Measurements from ENCODE around the gene SELENOK. TPM values are rescaled to one million over a fixed set of nuclear protein-coding genes. Genes with fewer than 3 reads are reported as not detected.

Gene SELENOK
- total RNA-seq, 1 experiment from 2014 or later: 16.3 TPM

DNA sequence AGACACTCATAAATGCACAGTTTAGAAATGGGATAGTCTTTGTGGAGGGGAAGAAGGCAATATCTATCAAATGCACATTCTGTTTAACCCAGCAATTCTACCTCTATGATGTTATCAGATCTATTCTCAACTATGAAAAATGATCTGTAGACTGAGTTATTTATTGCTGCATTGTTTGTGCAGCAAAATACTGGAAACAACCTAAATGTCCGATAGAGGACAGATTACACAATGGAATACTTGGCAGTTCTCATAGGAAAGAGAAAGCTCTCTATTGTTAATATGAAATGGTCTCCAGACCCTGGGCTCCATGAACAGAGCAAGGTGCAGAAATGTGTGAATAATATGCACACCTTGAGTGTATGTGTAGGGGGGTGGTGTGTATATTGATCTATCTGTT, 49.0 kb upstream of the SELENOK start:
- no peaks in the 10 kb centered on the region for H3K36me3 ChIP-seq (ENCODE audit: control insufficient read depth, insufficient read depth, low read length)
- peaks cover 2% of the 10 kb centered on the region; the same call in 1 of the 2 replicates for H3K27me3 ChIP-seq (ENCODE audit: control insufficient read depth, insufficient read depth, low read length)
- no peak for ATAC-seq
- H3K4me1 ChIP-seq (ENCODE audit: control insufficient read depth, insufficient read depth, low read length): no peaks in the 10 kb centered on the region
- no peaks in the 10 kb centered on the region for H3K9me3 ChIP-seq (ENCODE audit: control insufficient read depth, insufficient read depth, low read depth, low read length)
- no peak for DNase-seq (ENCODE audit: low read depth, low spot score)
- in situ Hi-C loops (cut with HindIII; ENCODE audit: low pct_unique_long_range_greater_than_20kb, low sequenced_read_pairs) (no loop called here), intact Hi-C loops (cut with micrococcal nuclease; ENCODE audit: unreplicated experiment) (no loop called here)
- no peak overlapping the region for H3K4me3 ChIP-seq (ENCODE audit: low read depth in 2 of 2, low read length in 2 of 2)
- TF ChIP-seq, protein P1, sequence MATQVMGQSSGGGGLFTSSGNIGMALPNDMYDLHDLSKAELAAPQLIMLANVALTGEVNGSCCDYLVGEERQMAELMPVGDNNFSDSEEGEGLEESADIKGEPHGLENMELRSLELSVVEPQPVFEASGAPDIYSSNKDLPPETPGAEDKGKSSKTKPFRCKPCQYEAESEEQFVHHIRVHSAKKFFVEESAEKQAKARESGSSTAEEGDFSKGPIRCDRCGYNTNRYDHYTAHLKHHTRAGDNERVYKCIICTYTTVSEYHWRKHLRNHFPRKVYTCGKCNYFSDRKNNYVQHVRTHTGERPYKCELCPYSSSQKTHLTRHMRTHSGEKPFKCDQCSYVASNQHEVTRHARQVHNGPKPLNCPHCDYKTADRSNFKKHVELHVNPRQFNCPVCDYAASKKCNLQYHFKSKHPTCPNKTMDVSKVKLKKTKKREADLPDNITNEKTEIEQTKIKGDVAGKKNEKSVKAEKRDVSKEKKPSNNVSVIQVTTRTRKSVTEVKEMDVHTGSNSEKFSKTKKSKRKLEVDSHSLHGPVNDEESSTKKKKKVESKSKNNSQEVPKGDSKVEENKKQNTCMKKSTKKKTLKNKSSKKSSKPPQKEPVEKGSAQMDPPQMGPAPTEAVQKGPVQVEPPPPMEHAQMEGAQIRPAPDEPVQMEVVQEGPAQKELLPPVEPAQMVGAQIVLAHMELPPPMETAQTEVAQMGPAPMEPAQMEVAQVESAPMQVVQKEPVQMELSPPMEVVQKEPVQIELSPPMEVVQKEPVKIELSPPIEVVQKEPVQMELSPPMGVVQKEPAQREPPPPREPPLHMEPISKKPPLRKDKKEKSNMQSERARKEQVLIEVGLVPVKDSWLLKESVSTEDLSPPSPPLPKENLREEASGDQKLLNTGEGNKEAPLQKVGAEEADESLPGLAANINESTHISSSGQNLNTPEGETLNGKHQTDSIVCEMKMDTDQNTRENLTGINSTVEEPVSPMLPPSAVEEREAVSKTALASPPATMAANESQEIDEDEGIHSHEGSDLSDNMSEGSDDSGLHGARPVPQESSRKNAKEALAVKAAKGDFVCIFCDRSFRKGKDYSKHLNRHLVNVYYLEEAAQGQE (IDR thresholded peaks at IDR 0.05; ENCODE audit: insufficient read depth in 1 of 2, low read depth in 2 of 2, low read length in 1 of 2): no peak
- POLR2A ChIA-PET: no interaction called here
- CTCF ChIA-PET: no interaction called here
- H3K27ac ChIP-seq (ENCODE audit: low read length): no peak overlapping the region
- BruUV-seq (replicated peaks): no TSS peak

DNA sequence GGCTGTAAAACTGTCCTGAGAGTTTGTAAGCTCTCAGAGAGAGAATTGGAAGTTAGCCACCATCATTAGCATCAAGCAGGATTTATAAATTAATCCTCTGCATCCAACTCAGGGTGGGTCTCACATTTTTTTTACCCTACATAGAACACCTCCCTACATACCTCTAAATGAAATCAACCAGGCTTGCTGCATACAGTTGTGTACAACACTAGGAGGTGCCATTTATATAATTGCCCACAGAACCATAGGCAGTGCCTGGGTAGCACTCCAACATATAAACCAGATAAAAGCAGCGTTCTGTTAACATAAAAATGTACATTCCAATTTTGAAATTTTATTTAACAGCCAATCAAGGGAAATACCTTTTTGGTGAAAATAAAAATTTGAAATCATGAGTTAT, 48.2 kb upstream of the SELENOK start:
- Histone ChIP-seq H3K27ac (ENCODE audit: low read length) (no peak overlapping the region), H3K27me3 (ENCODE audit: control insufficient read depth, insufficient read depth, low read length) (peaks cover 2% of the 10 kb centered on the region; the same call in 1 of the 2 replicates), H3K4me3 (ENCODE audit: low read depth in 2 of 2, low read length in 2 of 2) (no peak overlapping the region), H3K9me3 (ENCODE audit: control insufficient read depth, insufficient read depth, low read depth, low read length) (no peaks in the 10 kb centered on the region), H3K36me3 (ENCODE audit: control insufficient read depth, insufficient read depth, low read length) (no peaks in the 10 kb centered on the region), H3K4me1 (ENCODE audit: control insufficient read depth, insufficient read depth, low read length) (no peaks in the 10 kb centered on the region)
- in situ Hi-C loops (cut with HindIII; ENCODE audit: low pct_unique_long_range_greater_than_20kb, low sequenced_read_pairs) (no loop called here), intact Hi-C loops (cut with micrococcal nuclease; ENCODE audit: unreplicated experiment) (loop anchor here (5.0 kb wide), 1 partner anchor 487 kb away; no protein-coding TSS in a partner anchor)
- BruUV-seq (replicated peaks): no TSS peak
- DNase-seq (ENCODE audit: low read depth, low spot score): no peak
- POLR2A ChIA-PET: no interaction called here
- CTCF ChIA-PET: no interaction called here
- no peak for ATAC-seq
- no peak for TF ChIP-seq SIN3A (IDR thresholded peaks at IDR 0.05; ENCODE audit: borderline replicate concordance, insufficient read depth, low read depth, low read length)
- TF ChIP-seq, protein P2, sequence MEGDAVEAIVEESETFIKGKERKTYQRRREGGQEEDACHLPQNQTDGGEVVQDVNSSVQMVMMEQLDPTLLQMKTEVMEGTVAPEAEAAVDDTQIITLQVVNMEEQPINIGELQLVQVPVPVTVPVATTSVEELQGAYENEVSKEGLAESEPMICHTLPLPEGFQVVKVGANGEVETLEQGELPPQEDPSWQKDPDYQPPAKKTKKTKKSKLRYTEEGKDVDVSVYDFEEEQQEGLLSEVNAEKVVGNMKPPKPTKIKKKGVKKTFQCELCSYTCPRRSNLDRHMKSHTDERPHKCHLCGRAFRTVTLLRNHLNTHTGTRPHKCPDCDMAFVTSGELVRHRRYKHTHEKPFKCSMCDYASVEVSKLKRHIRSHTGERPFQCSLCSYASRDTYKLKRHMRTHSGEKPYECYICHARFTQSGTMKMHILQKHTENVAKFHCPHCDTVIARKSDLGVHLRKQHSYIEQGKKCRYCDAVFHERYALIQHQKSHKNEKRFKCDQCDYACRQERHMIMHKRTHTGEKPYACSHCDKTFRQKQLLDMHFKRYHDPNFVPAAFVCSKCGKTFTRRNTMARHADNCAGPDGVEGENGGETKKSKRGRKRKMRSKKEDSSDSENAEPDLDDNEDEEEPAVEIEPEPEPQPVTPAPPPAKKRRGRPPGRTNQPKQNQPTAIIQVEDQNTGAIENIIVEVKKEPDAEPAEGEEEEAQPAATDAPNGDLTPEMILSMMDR (IDR thresholded peaks at IDR 0.05): peak; percentile 3; the same call in 1 of the 2 replicates

DNA sequence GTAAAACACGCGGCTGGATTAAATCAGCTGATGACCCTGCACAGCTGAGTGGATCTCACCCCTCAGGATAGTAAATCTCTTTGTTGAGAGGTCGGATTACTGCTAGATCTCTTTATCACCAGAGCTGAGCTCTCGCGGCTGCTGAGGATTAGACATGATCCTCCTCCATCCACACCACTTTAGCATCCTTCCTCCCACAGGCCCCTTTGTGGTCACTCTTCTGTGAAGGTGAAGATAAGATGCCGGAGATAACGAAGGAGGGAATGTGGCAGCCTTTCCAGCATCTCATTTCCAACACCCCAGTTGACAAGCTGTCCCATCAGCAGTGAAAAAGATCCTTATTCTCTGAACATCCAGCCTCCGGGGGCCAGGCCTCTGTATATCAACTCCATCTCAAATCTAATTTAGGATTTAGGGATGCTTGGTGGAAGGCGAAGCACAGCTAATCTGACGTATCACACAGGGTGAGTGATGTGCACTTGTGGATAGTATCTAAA, 47.5 kb upstream of the SELENOK start:
- POLR2A ChIA-PET: no interaction called here
- intact Hi-C loops (cut with micrococcal nuclease; ENCODE audit: unreplicated experiment): loop anchor here (5.0 kb wide), 1 partner anchor 488 kb away; no protein-coding TSS in a partner anchor
- no TSS peak for BruUV-seq (replicated peaks)
- H3K4me1 ChIP-seq (ENCODE audit: control insufficient read depth, insufficient read depth, low read length): no peaks in the 10 kb centered on the region
- DNase-seq (ENCODE audit: low read depth, low spot score) (no peak), ATAC-seq (no peak)
- CTCF ChIA-PET: interaction anchor here (0.5 kb wide), 1 partner anchor 300 kb away, joined by 7 read pairs; no protein-coding TSS in a partner anchor
- H3K4me3 ChIP-seq (ENCODE audit: low read depth in 2 of 2, low read length in 2 of 2): no peak overlapping the region
- peaks cover 2% of the 10 kb centered on the region; the same call in 1 of the 2 replicates for H3K27me3 ChIP-seq (ENCODE audit: control insufficient read depth, insufficient read depth, low read length)
- H3K9me3 ChIP-seq (ENCODE audit: control insufficient read depth, insufficient read depth, low read depth, low read length): no peaks in the 10 kb centered on the region
- H3K27ac ChIP-seq (ENCODE audit: low read length): no peak overlapping the region
- in situ Hi-C loops (cut with HindIII; ENCODE audit: low pct_unique_long_range_greater_than_20kb, low sequenced_read_pairs): no loop called here
- H3K36me3 ChIP-seq (ENCODE audit: control insufficient read depth, insufficient read depth, low read length): no peaks in the 10 kb centered on the region
- TF ChIP-seq, protein P2 (IDR thresholded peaks at IDR 0.05): no peak
- TF ChIP-seq, protein P1 (IDR thresholded peaks at IDR 0.05; ENCODE audit: insufficient read depth in 1 of 2, low read depth in 2 of 2, low read length in 1 of 2): no peak
- TF ChIP-seq SIN3A (IDR thresholded peaks at IDR 0.05; ENCODE audit: borderline replicate concordance, insufficient read depth, low read depth, low read length) (no peak), POLR2AphosphoS5 (IDR thresholded peaks at IDR 0.05; ENCODE audit: low read depth, low read length) (no peak), TCF7L2 (IDR thresholded peaks at IDR 0.05; ENCODE audit: low read depth, low read length) (no peak)
